ENCODE results near the gene LCN2. TPM values are rescaled to one million over a fixed set of nuclear protein-coding genes. Genes with fewer than 3 reads are reported as not detected.
"Not testable (repeated sequence)": the region's sequence is repeated elsewhere in the genome, so short reads cannot be mapped to it uniquely, and the experiment has no call there.

The LCN2 gene
- total and polyA plus RNA-seq, 10 of the 15 experiments (the other 5 are each of a cell fraction or from before 2014, with no cell fraction given): not detected

DNA sequence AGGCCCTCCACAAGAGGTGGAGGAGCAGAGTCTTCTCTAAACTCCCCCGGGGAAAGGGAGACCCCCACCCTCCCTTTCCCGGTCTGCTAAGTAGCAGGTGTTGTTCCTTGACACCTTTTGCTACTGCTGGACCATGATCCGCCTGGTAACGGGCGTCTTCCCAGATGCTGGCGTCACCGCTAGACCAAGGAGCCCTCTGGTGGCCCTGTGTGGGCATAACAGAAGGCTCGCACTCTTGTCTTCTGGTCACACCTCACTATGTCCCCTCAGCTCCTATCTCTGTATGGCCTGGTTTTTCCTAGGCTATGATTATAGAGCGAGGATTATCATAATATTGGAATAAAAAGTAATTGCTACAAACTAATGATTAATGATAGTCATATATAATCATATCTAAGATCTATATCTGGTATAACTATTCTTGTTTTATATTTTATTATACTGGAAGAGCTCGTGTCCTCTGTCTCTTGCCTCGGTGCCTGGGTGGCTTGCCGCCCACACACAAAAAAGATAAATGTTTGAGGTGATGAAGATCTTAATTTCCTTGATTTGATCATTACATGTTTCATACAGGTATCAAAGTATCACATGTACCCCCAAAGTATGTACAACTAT, 19.2 kb upstream of the LCN2 start:
- SMC1A ChIA-PET (ENCODE audit: uncharacterized antibody, unreplicated experiment); ATAC-seq; FAIRE-seq; H3K27ac ChIP-seq (ENCODE audit: control insufficient read depth, insufficient read depth); H3K4me2 ChIP-seq (ENCODE audit: control insufficient read depth, insufficient read depth); H2AFZ ChIP-seq (ENCODE audit: control insufficient read depth, low read depth, low read length); H3K9me3 ChIP-seq (replicated peaks; ENCODE audit: control insufficient read depth, insufficient read depth, low read length); H3K36me3 ChIP-seq (ENCODE audit: control insufficient read depth in 2 of 2, insufficient read depth in 2 of 2, low read length in 1 of 2); in situ Hi-C loops (cut with MboI); DNase-seq (ENCODE audit: low read depth, low spot score); H3K9ac ChIP-seq (ENCODE audit: control insufficient read depth, insufficient read depth, low read length); RAD21 ChIA-PET (ENCODE audit: unreplicated experiment); BruUV-seq (replicated peaks); H3K27me3 ChIP-seq (replicated peaks in 1 of 2; ENCODE audit: control insufficient read depth in 2 of 2, insufficient read depth in 2 of 2, low read length in 1 of 2); H3K4me3 ChIP-seq; H4K20me1 ChIP-seq (ENCODE audit: control insufficient read depth, insufficient read depth): not testable (repeated sequence)
- peaks cover 14% of the 10 kb centered on the region; the same call in 1 of the 2 replicates for H3K4me1 ChIP-seq (ENCODE audit: control insufficient read depth, insufficient read depth, low read length)
- 0 out of 2 replicates have a peak, but pooled peaks have one; percentile 15 for TF ChIP-seq CREM (IDR thresholded peaks at IDR 0.05; ENCODE audit: low read depth)
- POLR2A ChIA-PET: interaction anchor here (0.6 kb wide), 1 partner anchor 175 kb away, joined by 3 read pairs; no protein-coding TSS in a partner anchor
- intact Hi-C loops (cut with micrococcal nuclease; ENCODE audit: unreplicated experiment): loop anchor here (5.0 kb wide), 2 partner anchors 212 to 343 kb away; partner anchors contain the start of genes CDK9 and SLC27A4
- peaks cover 25% of the 10 kb centered on the region for H3K79me2 ChIP-seq (ENCODE audit: control insufficient read depth, insufficient read depth, low read length)
- WGBS (ENCODE audit: insufficient coverage, insufficient replicate concordance, low lambda C conversion rate, missing lambda C conversion rate): 13% methylated on average over 10 of the region's 12 CpGs
- CTCF ChIA-PET: interaction anchor here (7.4 kb wide), 1 partner anchor 14 kb away, joined by 84 read pairs; no protein-coding TSS in a partner anchor

DNA sequence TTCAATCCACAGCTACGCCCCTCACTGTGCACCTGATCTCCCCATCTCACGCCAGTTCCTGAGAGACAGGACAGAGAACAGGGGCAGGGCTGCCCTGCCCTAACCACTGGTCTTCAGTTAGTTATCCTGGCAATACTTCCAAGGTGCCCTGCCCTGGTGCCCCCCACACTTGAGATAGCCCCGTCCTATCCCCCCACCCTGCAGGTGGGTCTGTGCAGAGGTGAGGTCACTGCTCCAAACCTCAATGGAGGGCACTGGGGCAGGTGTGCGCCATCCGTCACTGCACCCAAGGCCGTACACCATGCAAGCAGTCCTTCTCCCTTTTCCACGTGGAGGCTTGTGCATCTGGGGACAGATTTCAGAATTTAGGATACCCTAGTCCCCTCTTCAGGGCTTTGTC, 18.6 kb upstream of the LCN2 start:
- ATAC-seq; H2AFZ ChIP-seq (ENCODE audit: control insufficient read depth, low read depth, low read length); H3K36me3 ChIP-seq (ENCODE audit: control insufficient read depth in 2 of 2, insufficient read depth in 2 of 2, low read length in 1 of 2); H3K9me3 ChIP-seq (replicated peaks; ENCODE audit: control insufficient read depth, insufficient read depth, low read length); SMC1A ChIA-PET (ENCODE audit: uncharacterized antibody, unreplicated experiment); DNase-seq (ENCODE audit: low read depth, low spot score); H3K27ac ChIP-seq (ENCODE audit: control insufficient read depth, insufficient read depth); H3K27me3 ChIP-seq (replicated peaks in 1 of 2; ENCODE audit: control insufficient read depth in 2 of 2, insufficient read depth in 2 of 2, low read length in 1 of 2); RAD21 ChIA-PET (ENCODE audit: unreplicated experiment); BruUV-seq (replicated peaks); intact Hi-C loops (cut with micrococcal nuclease; ENCODE audit: unreplicated experiment); POLR2A ChIA-PET; in situ Hi-C loops (cut with MboI); H3K4me2 ChIP-seq (ENCODE audit: control insufficient read depth, insufficient read depth); H3K9ac ChIP-seq (ENCODE audit: control insufficient read depth, insufficient read depth, low read length); FAIRE-seq; CTCF ChIA-PET; H4K20me1 ChIP-seq (ENCODE audit: control insufficient read depth, insufficient read depth); H3K4me3 ChIP-seq: not testable (repeated sequence)
- 40% methylated on average over 7 of the region's 7 CpGs for WGBS (ENCODE audit: insufficient coverage, insufficient replicate concordance, low lambda C conversion rate, missing lambda C conversion rate)
- H3K4me1 ChIP-seq (ENCODE audit: control insufficient read depth, insufficient read depth, low read length): peaks cover 10% of the 10 kb centered on the region; the same call in 1 of the 2 replicates
- H3K79me2 ChIP-seq (ENCODE audit: control insufficient read depth, insufficient read depth, low read length): peaks cover 20% of the 10 kb centered on the region

GRCh38 chr9:128131346-128131745, 17.9 kb upstream of the LCN2 start:
- WGBS (ENCODE audit: insufficient coverage, insufficient replicate concordance, low lambda C conversion rate, missing lambda C conversion rate): 30% methylated on average over 8 of the region's 8 CpGs
- in situ Hi-C loops (cut with MboI): not testable (repeated sequence)

GRCh38 chr9:128132139-128132538, 17.1 kb upstream of the LCN2 start:
- H2AFZ ChIP-seq (ENCODE audit: control insufficient read depth, low read depth, low read length); H3K4me3 ChIP-seq; DNase-seq (ENCODE audit: low read depth, low spot score); RAD21 ChIA-PET (ENCODE audit: unreplicated experiment); POLR2A ChIA-PET; H3K4me1 ChIP-seq (ENCODE audit: control insufficient read depth, insufficient read depth, low read length); H4K20me1 ChIP-seq (ENCODE audit: control insufficient read depth, insufficient read depth); FAIRE-seq; ATAC-seq; H3K9ac ChIP-seq (ENCODE audit: control insufficient read depth, insufficient read depth, low read length); H3K4me2 ChIP-seq (ENCODE audit: control insufficient read depth, insufficient read depth); CTCF ChIA-PET; SMC1A ChIA-PET (ENCODE audit: uncharacterized antibody, unreplicated experiment); H3K27ac ChIP-seq (ENCODE audit: control insufficient read depth, insufficient read depth); BruUV-seq (replicated peaks); H3K79me2 ChIP-seq (ENCODE audit: control insufficient read depth, insufficient read depth, low read length); H3K27me3 ChIP-seq (replicated peaks in 1 of 2; ENCODE audit: control insufficient read depth in 2 of 2, insufficient read depth in 2 of 2, low read length in 1 of 2); H3K9me3 ChIP-seq (replicated peaks; ENCODE audit: control insufficient read depth, insufficient read depth, low read length); intact Hi-C loops (cut with micrococcal nuclease; ENCODE audit: unreplicated experiment); H3K36me3 ChIP-seq (ENCODE audit: control insufficient read depth in 2 of 2, insufficient read depth in 2 of 2, low read length in 1 of 2); in situ Hi-C loops (cut with MboI): not testable (repeated sequence)
- 52% methylated on average over 8 of the region's 8 CpGs for WGBS (ENCODE audit: insufficient coverage, insufficient replicate concordance, low lambda C conversion rate, missing lambda C conversion rate)

More at GRCh38 chr9:128131346-128131745, 17.9 kb upstream of the LCN2 start:
- DNase-seq (ENCODE audit: low read depth, low spot score); H2AFZ ChIP-seq (ENCODE audit: control insufficient read depth, low read depth, low read length); H3K27ac ChIP-seq (ENCODE audit: control insufficient read depth, insufficient read depth); RAD21 ChIA-PET (ENCODE audit: unreplicated experiment); FAIRE-seq; H4K20me1 ChIP-seq (ENCODE audit: control insufficient read depth, insufficient read depth); H3K27me3 ChIP-seq (replicated peaks in 1 of 2; ENCODE audit: control insufficient read depth in 2 of 2, insufficient read depth in 2 of 2, low read length in 1 of 2); H3K9me3 ChIP-seq (replicated peaks; ENCODE audit: control insufficient read depth, insufficient read depth, low read length); CTCF ChIA-PET; POLR2A ChIA-PET; H3K9ac ChIP-seq (ENCODE audit: control insufficient read depth, insufficient read depth, low read length); H3K36me3 ChIP-seq (ENCODE audit: control insufficient read depth in 2 of 2, insufficient read depth in 2 of 2, low read length in 1 of 2); H3K4me3 ChIP-seq; SMC1A ChIA-PET (ENCODE audit: uncharacterized antibody, unreplicated experiment); BruUV-seq (replicated peaks); ATAC-seq; H3K4me2 ChIP-seq (ENCODE audit: control insufficient read depth, insufficient read depth); H3K4me1 ChIP-seq (ENCODE audit: control insufficient read depth, insufficient read depth, low read length); intact Hi-C loops (cut with micrococcal nuclease; ENCODE audit: unreplicated experiment): not testable (repeated sequence)
- peaks cover 13% of the 10 kb centered on the region for H3K79me2 ChIP-seq (ENCODE audit: control insufficient read depth, insufficient read depth, low read length)

Data from GM12878 (cell line).